NOMO-1 treated with DMSO at 0.1 percent for 48 hours (cell line): ENCODE measurements around the gene TNFAIP8L1.

Experiments used
- DNase-seq: peaks from one replicate; lab custom pipeline; 2025; ENCODE audit not compliant: unreplicated experiment; lab: John Stamatoyannopoulos, UW

Gene TNFAIP8L1

GRCh38 chr19:4609878-4610511, 29.3 kb upstream of the TNFAIP8L1 start:
- peak; percentile 76 for DNase-seq

DNA sequence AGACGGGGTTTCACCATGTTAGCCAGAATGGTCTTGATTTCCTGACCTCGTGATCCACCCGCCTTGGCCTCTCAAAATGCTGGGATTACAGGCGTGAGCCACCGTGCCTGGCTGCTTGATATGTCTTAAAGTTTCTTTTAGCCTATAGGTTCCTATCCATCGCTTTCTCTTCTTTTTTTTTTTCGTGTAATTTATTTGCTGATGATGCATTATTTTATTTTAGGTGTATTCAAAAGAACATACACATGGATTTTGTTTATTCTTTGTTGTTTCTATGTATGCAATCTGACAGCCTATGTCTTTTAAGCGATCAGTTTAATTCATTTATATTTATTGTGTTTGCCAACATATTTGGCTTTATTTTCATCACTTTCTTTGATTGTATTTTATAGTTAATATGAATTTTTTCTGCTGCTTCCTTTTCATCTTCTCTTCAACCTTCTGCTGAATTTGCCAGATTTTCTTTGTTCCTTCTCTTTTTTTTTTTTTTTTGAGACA, 26.0 kb upstream of the TNFAIP8L1 start:
- no peak for DNase-seq

- DNase-seq = no peak
These were observed 21.3 kb upstream of the TNFAIP8L1 start for GRCh38 chr19:4618019-4618418.

DNA sequence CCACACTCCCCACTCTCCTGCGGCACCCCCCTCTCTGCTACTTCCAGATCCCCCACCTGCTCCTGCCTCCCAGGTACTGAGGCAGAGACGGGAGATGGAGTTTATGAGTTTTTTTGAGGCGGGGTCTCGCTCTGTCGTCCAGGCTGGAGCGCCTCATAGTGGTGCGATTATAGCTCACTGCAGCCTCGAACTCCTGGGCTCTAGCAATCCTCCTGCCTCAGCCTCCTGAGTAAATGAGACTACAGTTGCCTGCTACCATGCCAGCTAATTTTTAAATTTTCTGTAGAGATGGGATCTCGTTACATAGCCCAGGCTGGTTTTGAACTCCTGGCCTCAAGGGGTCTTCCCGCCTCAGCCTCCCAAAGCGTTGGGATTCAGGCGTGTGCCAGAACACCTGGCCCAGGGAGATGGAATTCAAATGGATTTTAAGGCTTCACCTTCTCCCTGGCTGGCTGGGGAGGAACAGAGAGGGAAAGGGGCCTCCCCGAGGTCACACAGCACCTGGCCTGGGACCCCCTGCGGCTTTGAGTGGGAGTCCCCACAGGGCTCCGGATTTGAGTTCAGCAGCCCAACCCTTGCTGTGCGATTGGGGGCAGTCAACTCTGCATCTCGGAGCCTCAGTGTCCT, 19.5 kb upstream of the TNFAIP8L1 start:
- DNase-seq = no peak

DNA sequence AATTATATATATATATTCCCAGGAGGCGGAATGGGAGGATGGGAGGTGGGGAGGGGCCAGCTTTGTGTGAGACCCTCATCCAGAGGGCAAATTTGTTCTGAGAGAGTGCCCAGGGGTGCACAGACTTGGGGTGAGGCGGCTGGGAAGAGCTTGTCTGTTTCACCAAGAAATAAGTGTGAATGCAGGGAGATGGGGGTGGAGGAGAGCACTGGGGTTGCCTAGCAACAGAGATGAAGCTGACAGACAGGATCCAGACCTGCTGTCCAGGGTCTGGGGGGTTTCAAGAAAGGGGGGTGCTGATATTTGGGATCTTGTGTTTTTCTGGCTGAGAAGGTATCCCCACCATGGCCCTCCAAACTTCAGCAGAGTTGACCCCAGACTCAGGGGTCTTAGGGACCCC, 18.6 kb upstream of the TNFAIP8L1 start:
- no peak for DNase-seq

GRCh38 chr19:4622695-4623421, 16.5 kb upstream of the TNFAIP8L1 start:
- no peak for DNase-seq

- no peak for DNase-seq
These were observed 15.0 kb upstream of the TNFAIP8L1 start for GRCh38 chr19:4624301-4624700.

DNA sequence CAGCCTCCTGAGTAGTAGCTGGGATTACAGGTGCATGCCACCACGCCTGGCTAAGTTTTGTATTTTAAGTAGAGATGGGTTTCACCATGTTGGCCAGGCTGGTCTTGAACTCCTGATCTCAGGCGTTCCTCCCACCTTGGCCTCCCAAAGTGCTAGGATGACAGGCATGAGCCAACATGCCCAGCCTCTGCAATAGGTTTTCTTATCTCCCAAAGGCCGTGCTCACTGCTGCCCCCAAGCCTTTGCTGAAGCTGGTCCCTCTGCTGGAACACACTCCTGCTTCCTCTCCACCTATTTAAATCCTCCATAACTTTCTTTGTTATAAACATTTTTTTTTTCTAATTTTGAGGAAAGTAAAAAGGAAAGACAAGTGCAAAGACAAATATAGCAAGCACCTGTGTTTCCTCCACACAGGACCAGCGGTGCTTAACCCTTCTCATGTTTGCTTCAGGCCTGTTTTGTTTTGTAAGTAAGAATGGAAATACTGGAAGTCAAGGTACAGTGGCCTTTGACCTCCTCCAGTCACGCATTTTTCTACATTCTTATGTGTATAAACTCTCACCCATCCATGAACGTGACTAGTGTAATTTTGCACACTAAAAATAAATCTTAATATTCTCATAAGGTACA, 14.5 kb upstream of the TNFAIP8L1 start:
- no peak for DNase-seq

DNA sequence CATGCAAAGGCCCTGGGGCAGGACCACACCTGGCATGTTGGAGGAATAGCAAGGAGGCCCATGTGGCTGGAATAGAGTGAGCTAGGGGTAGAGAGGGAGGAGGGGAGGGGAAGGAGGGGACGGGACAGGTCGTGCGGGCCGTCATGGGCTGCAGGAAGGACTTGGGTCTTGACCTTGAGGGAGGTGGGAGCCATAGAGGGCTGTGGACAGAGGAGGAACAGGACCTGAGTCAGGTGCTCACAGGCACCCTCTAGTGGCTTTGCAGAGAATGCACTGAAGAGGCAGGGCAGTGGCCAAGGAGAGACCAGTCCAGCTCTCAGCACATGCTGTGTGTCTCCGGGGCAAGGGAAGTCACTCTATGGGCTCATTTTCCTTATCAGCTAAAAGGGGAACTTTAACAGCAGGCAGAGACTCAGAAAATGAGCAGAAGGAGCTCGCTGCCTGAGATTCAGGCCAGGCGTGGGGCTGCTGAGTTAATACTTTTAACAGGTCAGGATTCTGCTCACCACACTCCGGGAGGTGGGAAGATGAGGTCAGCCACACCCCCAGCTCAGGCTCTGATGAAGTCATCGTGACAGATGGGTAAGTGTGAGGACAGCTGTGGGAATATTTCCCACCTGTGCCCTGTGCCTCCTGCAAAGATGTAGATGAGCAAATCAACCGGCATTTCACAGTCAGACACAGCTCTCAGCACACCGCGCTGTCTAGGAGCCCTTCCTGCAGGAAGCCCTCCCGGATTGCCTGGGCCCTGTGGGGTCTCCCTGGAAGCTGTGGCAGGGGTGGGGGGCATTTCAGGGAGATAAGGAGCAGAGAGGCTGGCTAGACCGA, 6.0 kb upstream of the TNFAIP8L1 start:
- peak; percentile 94 for DNase-seq

GRCh38 chr19:4635754-4636116, 3.6 kb upstream of the TNFAIP8L1 start:
- DNase-seq = no peak

DNA sequence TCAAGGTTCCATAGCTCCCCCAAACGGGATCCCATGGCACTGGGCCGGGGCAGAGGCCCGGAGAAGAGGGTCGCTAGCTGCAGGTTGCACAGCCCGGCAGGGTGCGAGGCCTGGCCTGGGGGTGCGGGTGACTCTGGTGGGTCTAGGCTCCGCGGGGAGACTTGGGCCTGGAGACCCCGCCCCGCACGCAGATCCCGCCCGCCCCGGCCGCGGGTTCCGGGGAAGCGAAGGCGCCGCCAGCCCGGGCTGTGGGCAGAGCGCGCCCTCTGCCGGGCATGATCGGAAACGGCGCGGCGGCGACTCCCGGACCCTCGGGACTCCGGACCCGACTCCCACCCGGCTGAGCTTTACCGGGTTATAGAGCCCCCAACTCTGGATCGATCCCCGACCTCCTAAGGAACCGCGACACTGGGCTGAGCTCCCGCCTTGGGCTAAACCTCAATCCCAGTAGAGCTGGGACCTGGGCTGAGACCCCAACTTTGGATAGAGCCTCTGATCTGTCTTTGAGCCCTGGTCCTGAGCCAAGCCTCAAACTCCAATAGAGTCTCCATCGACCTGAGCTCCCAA, 3.1 kb upstream of the TNFAIP8L1 start:
- peak; percentile 47 for DNase-seq

DNA sequence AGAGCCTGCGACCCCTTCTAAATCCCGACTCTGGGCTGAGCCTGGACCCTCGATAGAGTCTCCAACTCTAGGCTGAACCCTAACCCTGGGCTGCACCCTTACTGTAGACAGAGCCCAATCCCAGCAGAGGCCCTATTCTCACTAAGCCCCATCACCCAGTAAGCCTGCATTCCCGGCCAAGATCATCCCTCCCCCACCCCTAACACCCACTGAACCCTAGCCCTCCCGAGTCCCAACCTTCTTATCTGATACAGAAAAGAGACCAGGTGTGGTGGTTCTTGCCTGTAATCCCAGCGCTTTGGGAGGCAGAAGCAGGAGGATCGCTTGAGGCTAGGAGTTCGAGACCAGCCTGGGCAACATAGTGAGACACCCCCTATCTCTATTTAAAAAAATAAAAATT, 2.6 kb upstream of the TNFAIP8L1 start:
- no peak for DNase-seq

DNA sequence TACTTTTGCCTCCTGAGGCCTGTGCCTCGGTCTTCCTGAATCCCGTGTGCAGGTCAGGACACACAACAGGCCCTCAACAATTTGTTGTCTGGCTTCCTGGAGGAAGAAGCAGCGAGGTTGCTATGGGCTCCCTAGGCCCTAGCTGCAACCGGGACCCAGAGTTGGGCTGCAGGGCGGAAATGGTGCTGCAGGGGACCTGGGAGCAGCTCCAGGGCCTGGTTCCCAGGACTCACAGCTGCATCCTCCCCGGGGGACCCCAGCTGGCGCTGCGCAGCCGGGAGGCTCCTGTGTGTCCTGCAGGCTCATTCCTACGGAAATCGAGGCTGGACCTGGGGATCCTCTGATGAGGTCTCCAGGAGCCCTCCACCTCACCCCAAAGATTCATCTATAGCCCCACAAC, 999 bp upstream of the TNFAIP8L1 start:
- no peak for DNase-seq

DNA sequence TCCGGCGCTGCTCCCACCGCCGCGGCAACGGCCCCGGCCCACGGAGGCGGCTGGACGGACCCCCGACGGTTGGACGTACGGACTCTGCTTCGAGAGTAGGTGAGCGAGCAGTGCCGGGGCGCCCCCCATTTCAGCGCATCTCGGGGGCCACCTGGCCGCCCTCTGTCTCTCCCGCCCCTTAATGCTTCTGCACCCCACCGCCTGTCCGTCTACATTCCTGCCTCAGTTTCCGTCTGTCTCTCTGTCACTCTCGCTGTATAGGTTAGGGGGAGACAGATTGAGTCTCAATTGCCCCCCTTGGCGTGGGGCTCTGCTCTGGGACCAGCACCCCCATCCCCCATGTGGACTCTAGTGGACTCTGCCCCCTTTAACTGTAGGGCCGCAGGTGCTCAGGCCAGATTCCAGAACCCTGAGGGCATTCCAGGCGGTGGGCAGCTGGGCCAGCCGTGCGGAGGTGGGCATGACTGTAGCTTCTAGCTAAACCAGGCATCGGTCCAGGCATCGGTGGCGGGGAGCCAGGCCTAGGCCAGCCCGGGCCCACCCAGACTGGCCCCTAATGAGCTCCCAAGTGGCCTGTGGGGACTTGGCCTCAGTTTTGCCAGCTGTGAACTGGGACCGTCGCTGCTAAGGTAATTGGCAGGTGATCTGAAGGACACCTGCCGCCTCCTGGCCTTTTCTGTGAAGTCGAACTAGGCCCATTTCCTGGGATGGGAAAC, 373 bp downstream of the TNFAIP8L1 start:
- no peak for DNase-seq

- no peak for DNase-seq
These were observed 1.1 kb downstream of the TNFAIP8L1 start for GRCh38 chr19:4640247-4641000.

DNA sequence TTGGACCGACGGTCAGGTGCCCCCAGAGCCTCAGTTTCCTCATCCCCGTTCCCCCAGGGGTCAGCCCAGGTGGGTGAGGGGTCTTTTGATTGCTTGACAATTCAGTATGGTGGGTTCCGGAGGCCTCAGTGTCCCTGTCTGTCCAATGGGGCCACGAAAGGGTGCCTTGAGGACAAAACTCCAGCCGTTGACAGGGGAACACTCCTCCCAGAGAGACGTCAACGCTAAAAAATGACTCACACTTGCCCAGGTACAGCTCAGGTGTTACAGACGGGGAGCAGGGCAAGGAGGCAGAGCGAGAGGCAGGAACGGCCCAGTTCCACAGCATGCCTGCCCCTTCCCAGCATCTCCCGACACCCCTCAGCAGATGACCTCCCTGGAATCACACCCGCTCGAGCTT, 1.8 kb downstream of the TNFAIP8L1 start:
- DNase-seq = no peak

DNA sequence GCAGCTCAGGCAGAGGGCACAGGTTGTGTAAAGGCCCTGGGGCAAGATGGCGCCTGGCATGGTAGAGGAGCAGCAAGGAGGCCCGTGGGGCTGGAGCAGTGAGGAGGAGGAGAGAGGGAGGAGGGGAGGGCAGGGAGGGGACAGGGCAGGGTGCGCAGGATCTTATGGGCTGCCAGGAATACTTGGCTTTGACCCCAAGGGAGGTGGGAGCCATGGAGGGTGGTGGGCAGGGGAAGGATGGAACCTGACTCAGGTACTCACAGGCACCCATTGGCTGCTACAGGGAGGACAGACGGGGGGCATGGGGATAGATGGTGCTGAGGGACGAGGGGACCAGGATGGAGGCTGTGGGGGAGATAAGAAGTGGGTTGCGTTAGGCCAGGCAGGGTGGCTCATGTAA, 3.3 kb downstream of the TNFAIP8L1 start:
- DNase-seq = no peak

DNA sequence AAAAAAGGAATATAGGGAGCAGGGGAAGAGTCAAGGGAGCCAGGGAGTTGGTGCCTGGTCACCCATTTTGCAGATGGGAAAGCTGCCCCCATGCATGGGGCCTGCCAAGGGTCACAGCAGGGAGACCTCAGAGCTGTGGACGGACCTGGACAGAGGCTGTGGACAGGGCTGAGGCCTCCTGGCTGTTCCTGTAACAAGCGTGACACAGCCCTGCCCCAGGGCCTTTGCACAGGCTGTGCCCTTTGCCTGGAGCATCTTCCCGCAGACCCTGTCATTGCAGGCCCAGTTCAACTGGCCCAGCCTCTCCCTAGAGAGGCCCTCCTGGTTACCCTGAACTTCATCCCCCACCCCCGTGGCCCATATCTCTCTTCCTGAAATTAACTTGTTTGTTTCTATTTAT, 6.4 kb downstream of the TNFAIP8L1 start:
- DNase-seq = no peak
